GM15510 (cell line): Measurements from ENCODE around the gene TRPM8.

ENCODE experiments used
- POLR2A ChIP-seq: IDR thresholded peaks from 3 replicates; pipeline ENCODE4 v1.6.1; 2011; ENCODE audit warnings: borderline replicate concordance; ENCODE audit not compliant: insufficient read length; ENCODE audit errors: extremely low read depth

The TRPM8 gene

DNA sequence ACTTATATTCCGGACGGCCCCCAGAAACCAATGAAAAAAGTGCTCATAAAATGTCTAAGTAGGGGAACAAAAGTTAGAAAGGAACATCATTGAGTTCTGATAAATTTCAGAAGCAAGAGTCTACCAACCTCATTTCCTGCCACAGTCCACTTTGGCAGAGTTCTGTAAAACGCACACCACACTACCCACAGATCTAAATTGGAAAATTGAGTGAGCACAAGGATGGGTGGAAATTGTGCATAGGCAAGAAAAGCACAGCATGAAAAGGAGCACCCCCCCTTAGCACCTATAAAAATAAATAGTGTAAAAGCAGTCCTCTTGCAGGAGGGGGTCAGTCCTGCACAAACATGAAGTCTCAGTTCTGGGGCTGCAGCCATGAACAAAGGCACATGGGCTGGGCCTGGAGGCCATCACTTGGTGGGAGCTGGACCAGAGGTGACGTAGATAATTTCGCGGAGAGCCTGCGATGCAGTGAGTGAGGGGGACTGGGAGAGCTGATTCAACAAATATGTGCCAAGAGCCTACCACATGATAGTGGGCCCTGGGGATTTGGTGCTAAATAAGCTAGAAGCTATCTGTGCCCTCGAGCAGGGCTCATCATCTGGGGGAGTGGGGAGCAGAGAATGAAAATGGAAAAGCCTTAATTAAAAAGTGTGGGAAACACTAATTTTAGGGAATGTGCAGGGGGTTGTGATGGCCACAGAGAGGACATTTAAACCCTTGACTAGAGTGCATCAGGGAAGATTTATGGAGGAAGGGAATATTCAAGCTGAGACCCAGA lies 84.4 kb downstream of the TRPM8 start:
- no peak for TF ChIP-seq POLR2A

- no peak for TF ChIP-seq POLR2A
These were observed 85.1 kb downstream of the TRPM8 start for GRCh38 chr2:234002281-234002680.

GRCh38 chr2:234003972-234004617 lies 86.9 kb downstream of the TRPM8 start:
- no peak for TF ChIP-seq POLR2A

DNA sequence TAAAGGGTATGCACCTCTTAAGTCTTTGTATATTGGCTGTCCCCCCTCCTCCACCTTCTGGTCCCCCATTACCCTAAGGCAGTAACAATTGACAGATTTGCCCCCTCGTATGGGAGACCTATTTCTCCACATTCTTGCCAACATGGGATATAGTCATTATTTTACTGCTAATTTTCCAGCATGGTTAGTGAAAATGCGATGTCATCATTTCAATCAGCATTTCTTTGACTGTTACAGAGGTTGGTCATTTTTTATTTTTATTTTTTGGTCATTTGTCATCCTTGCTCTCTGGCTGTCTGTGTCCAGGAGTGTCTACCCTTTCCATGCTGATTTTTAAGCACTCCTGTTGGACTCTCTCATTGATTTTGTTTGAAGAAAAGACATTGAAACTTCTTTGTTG lies 88.0 kb downstream of the TRPM8 start:
- TF ChIP-seq POLR2A = no peak

GRCh38 chr2:234006501-234006900 lies 89.3 kb downstream of the TRPM8 start:
- TF ChIP-seq POLR2A = no peak

DNA sequence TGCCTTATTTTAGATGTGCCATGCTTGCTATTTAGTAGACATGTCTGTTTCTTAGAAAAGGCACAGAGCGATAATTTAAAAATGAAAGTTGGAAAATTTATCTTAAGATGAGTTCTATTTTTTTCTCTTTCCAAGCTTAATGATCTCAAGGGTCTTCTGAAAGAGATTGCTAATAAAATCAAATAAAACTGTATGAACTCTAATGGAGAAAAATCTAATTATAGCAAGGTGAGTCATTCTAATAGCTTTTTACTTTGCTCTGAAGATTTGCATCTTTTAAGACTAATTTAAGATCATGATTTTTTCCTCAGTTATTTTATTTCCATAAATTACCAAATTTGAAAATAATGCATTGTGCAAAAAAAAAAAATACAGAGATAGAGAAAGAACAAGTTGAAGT lies 97.3 kb downstream of the TRPM8 start:
- no peak for TF ChIP-seq POLR2A

DNA sequence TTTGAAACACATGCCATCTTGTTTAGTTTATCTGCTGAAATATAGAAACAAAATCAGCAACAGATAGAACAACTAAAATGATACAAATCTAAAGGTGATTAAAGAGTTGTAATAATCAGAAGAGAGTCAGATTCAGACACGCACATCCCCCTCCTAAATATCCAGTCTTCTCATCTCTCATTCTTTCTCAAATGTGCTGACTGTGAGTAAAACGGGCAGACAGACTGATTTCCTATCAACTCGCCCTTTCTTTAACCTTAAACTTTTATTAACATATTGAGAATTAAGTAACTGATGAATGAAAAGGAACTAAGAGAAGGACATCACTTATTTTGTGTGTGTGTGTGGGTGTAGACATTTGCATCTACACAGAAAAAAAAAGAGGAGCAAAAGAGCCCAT lies 98.7 kb downstream of the TRPM8 start:
- no peak for TF ChIP-seq POLR2A

DNA sequence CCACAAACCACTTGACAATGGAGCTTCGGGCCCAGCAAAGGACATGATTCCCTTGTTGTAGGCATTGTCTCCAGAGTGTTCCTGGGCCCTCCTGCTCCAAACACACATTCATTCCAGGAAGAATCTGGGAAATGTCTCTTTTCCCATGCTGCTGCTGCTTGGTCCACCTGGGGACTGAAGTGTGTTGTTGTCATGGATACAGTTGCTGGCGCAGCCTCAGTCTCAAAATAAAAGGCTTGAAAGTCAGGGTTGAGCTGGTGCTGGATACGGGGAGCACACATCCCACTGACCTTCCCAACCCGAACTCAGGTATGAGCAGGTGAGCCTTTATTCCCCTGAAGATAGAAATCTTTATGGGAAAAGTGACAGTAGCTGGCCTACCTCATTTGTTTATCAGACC lies 102.7 kb downstream of the TRPM8 start:
- no peak for TF ChIP-seq POLR2A

DNA sequence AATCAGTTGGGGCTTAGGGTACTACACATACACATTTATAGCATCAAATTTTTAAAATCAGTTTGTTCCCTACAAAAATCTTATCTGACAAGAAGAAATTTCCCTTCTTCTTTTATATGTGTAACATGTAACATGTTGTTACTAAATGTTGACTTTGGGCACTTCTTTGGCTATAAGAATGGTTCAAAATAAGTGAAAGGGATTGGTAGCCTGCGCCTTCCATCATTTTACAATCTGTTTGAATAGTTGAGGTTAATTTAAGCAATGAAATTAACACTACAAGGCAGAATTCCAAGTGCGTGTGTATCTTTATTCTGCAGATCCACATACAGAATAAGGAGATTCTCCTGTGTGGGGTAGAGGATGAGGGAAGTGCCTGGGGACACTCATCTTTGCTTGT lies 103.2 kb downstream of the TRPM8 start:
- no peak for TF ChIP-seq POLR2A

DNA sequence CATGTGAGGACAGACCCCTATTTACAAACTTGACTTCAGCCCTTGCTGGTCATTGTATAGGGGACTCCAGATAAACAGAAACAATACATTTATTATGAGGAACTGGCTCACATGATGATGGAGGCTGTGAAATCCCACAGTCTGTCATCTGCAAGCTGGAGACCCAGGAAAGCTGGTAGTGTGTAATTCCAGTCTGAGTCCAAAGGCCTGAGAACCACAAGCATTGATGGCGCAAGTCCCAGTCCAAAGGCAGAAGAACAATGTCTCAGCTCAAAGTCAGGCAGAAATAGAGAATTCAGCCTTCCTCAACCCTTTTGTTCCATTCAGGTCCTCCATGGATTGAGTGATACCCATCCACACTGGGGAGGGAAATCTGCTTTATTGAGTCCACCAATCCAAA lies 105.3 kb downstream of the TRPM8 start:
- TF ChIP-seq POLR2A = no peak

GRCh38 chr2:234024304-234024703 lies 107.1 kb downstream of the TRPM8 start:
- no peak for TF ChIP-seq POLR2A

GRCh38 chr2:234025466-234025865 lies 108.3 kb downstream of the TRPM8 start:
- TF ChIP-seq POLR2A = no peak

DNA sequence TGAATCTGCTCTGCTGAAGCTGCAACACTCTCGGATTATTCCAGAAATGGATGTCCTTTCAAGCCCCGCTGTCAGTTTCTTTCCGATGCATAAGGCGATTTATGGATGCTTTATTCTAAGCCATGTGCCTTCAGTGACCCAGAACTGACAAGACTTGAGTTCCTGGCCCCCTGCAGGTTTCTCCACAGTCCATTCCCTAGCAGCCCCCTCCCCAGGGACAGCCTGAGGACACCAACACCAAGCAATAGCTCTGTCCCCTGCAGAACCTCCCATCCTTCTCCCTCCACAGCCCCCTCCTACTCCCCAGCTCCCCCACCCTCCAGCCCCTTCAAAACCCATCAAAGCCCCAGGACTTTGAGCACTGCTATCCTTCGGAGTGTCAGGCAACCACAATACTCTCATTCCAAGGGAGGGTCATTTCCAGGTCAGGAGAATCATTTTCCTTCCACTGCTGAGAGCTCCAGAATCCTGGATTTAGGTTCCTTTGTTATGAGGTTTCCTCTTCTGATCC lies 108.8 kb downstream of the TRPM8 start:
- no peak for TF ChIP-seq POLR2A

DNA sequence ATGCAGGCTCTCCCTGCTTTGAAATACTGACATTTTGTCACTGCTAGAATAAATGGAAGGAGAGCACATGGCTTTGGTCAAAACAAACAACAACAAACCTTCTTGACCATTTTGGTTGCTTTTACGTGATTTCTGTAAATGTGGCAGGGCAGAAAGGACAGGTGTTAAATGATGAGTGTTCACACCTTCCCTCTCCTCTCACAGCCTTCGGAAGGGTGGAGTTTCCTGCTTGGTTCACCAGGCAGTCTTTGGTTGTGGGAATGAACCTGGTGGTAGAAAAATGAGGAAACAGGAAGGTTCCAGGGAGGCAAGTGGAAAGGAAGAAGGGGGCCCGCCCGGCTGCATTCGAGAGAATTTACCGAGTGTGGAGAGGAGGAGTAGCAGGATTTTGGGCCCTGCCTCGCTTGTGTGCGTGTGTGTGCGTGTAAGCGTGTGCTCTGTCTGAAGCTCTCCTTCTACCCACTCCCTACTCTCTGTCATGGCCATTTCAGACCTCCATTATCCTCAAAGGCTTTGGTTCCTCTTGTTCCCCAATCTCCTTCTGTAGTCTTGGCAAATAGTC lies 109.6 kb downstream of the TRPM8 start:
- TF ChIP-seq POLR2A = no peak

- no peak for TF ChIP-seq POLR2A
These were observed 110.5 kb downstream of the TRPM8 start for GRCh38 chr2:234027641-234028040.
